SU-DHL-6 (cell line): ENCODE data around the gene WTAP.

Experiments
- H2AFZ ChIP-seq: fragments of 200-600 bp; sonication (generic); 2 replicates; pipeline ENCODE4 v1.6.1; 2014; ENCODE audit warnings: low read depth, mild to moderate bottlenecking, moderate library complexity, mixed read lengths, antibody characterized with exemption, low read length; ENCODE audit not compliant: severe bottlenecking
- H3F3A ChIP-seq: fragments of 200-600 bp; shearing (Covaris generic); 2 replicates; pipeline ENCODE4 v1.6.0; 2016; ENCODE audit warnings: antibody characterized with exemption, mild to moderate bottlenecking; ENCODE audit not compliant: insufficient read depth
- H3K27ac ChIP-seq: fragments of 200-600 bp; sonication (generic); 2 replicates; pipeline ENCODE4 v1.5.1; 2016; ENCODE audit warnings: low read depth, mild to moderate bottlenecking, low read length, moderate library complexity, mixed read lengths
- H3K27me3 ChIP-seq: fragments of 200-600 bp; sonication (generic), shearing (Covaris generic); 2 replicates; pipeline ENCODE4 v1.6.0; 2014; ENCODE audit warnings: mild to moderate bottlenecking, low read length
- H3K36me3 ChIP-seq: fragments of 200-600 bp; sonication (generic); 2 replicates; pipeline ENCODE4 v1.6.1; 2014; ENCODE audit warnings: mild to moderate bottlenecking, low read length, mixed read lengths
- H3K4me2 ChIP-seq: fragments of 300-600, 200-600 bp; shearing (Covaris generic), sonication (generic); 2 replicates; pipeline ENCODE4 v1.6.0; 2014; ENCODE audit warnings: low read length, low read depth, mild to moderate bottlenecking; ENCODE audit not compliant: poor library complexity, severe bottlenecking
- H3K4me3 ChIP-seq: fragments of 200-600 bp; sonication (generic); 2 replicates; pipeline ENCODE4 v1.5.1; 2014; ENCODE audit warnings: antibody characterized with exemption, low read length, mild to moderate bottlenecking, mixed read lengths; ENCODE audit not compliant: insufficient read depth, poor library complexity, severe bottlenecking
- H3K79me2 ChIP-seq: fragments of 200-600 bp; sonication (generic); 2 replicates; pipeline ENCODE4 v1.6.1; 2014; ENCODE audit warnings: mild to moderate bottlenecking, low read length, moderate library complexity; ENCODE audit not compliant: insufficient read depth
- H3K9ac ChIP-seq: fragments of 200-600 bp; sonication (generic); 2 replicates; pipeline ENCODE4 v1.7.0; 2014; ENCODE audit warnings: mild to moderate bottlenecking, low read length
- H3K9me2 ChIP-seq: fragments of 200-600 bp; sonication (generic); replicated peaks from 2 replicates; pipeline ENCODE4 v1.6.1; 2014; ENCODE audit warnings: low read length; ENCODE audit not compliant: insufficient read depth
- H3K9me3 ChIP-seq: fragments of 200-600 bp; sonication (generic); 2 replicates; pipeline ENCODE4 v1.6.1; 2014; ENCODE audit warnings: low read length, mixed read lengths; ENCODE audit not compliant: insufficient read depth
- H4K20me1 ChIP-seq: fragments of 200-600 bp; sonication (generic); 2 replicates; pipeline ENCODE4 v1.6.1; 2014; ENCODE audit warnings: low read depth, mild to moderate bottlenecking, antibody characterized with exemption, low read length, moderate library complexity, mixed read lengths
- EZH2phosphoT487 ChIP-seq: fragments of 200-600 bp; sonication (generic), shearing (Covaris generic); conservative IDR thresholded peaks from 2 replicates; pipeline ENCODE4 v1.6.1; 2018; ENCODE audit warnings: mild to moderate bottlenecking, antibody characterized with exemption, low read length, moderate library complexity, mixed read lengths
- TF ChIP-seq, protein P1 (sequence below): fragments of 200-600 bp; sonication (generic); IDR thresholded peaks from one replicate; pipeline ENCODE4 v1.5.1; 2017; ENCODE audit warnings: antibody characterized with exemption, mild to moderate bottlenecking, low read length, moderate library complexity; ENCODE audit not compliant: insufficient read depth, poor library complexity, severe bottlenecking

The WTAP gene

DNA sequence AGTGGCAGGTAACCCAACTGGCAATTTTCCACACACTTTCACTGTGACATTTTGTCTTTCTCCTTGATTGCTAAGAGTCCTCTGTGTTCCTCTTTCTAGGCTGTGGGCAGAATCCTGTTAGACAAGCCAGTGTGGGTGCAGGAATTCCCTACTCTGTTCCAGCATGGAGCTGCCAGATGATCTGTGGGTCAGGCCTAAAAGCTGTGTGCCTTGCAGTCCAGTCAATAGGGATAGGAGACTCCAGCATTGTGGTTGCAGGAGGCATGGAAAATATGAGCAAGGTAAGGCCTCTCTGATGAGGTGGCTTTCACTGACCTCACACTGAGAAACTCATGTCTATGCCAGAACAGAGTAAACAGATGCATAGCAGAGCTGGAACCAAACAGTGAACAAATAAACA, 39.6 kb downstream of the WTAP start:
- TF ChIP-seq, protein P1, sequence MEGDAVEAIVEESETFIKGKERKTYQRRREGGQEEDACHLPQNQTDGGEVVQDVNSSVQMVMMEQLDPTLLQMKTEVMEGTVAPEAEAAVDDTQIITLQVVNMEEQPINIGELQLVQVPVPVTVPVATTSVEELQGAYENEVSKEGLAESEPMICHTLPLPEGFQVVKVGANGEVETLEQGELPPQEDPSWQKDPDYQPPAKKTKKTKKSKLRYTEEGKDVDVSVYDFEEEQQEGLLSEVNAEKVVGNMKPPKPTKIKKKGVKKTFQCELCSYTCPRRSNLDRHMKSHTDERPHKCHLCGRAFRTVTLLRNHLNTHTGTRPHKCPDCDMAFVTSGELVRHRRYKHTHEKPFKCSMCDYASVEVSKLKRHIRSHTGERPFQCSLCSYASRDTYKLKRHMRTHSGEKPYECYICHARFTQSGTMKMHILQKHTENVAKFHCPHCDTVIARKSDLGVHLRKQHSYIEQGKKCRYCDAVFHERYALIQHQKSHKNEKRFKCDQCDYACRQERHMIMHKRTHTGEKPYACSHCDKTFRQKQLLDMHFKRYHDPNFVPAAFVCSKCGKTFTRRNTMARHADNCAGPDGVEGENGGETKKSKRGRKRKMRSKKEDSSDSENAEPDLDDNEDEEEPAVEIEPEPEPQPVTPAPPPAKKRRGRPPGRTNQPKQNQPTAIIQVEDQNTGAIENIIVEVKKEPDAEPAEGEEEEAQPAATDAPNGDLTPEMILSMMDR = no peak
- TF ChIP-seq EZH2phosphoT487 = no peak
- Histone ChIP-seq H3K27me3 (no peaks in the 10 kb centered on the region), H3K27ac (no peak overlapping the region), H3K9me3 (no peaks in the 10 kb centered on the region), H3K79me2 (peaks cover 15% of the 10 kb centered on the region; the same call in 1 of the 2 replicates), H3K4me3 (no peak overlapping the region), H3F3A (no peaks in the 10 kb centered on the region), H3K36me3 (peaks cover 57% of the 10 kb centered on the region), H3K9me2 (no peaks in the 10 kb centered on the region), H3K4me2 (no peak overlapping the region), H4K20me1 (no peaks in the 10 kb centered on the region), H2AFZ (no peak overlapping the region), H3K9ac (no peak overlapping the region)

DNA sequence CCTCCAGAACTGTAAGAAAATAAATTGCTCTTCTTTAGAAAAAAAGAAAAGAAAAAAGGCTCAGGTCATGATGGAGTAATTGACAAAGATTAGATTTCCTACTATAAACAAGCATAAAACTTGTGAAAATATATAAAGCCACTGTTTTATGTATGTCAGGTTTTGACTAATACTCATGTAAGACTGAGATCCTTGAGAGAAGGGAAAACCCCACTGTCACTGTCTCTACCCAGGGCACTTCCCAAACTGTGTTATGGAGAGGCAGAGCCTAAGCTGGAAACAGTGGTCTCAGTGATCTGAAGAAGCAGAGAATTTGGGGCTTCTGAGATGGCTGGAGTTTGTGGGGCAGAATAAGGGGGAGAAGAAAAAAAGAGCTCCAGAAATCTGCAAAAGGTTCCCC, 42.2 kb downstream of the WTAP start:
- no peak for TF ChIP-seq EZH2phosphoT487
- TF ChIP-seq, protein P1 = no peak
- H3K4me3 ChIP-seq = no peak overlapping the region

DNA sequence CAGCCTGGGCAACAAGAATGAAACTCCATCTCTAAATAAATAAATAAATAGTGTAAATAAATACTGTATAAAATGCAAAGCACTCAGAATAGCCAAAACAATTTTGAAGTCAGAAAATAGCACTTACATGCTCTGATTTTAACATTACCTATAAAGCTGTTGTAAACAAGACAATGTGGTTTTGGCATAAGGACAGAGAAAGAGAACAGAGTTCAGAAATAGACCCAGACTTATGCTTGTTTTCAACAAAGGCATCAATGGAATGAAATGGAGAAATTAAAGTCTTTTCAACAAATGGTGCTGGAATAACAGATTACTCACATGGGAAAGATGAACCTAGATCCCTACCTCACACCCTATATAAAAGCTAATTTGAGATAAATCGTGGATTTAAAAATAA, 44.9 kb downstream of the WTAP start:
- Histone ChIP-seq H3K79me2 (no peaks in the 10 kb centered on the region), H2AFZ (no peak overlapping the region), H3F3A (peaks cover 25% of the 10 kb centered on the region), H3K9me2 (no peaks in the 10 kb centered on the region), H3K4me3 (no peak overlapping the region), H3K9me3 (no peaks in the 10 kb centered on the region), H3K27me3 (no peaks in the 10 kb centered on the region), H3K27ac (no peak overlapping the region), H3K9ac (no peak overlapping the region), H3K4me2 (no peak overlapping the region), H4K20me1 (no peaks in the 10 kb centered on the region), H3K36me3 (peaks cover 55% of the 10 kb centered on the region)
- TF ChIP-seq EZH2phosphoT487 = no peak
- TF ChIP-seq, protein P1 = no peak

More for the DNA sequence above, 42.2 kb downstream of the WTAP start:
- no peak overlapping the region for H3K4me2 ChIP-seq
- H3K27me3 ChIP-seq = no peaks in the 10 kb centered on the region
- peaks cover 5% of the 10 kb centered on the region; the same call in 1 of the 2 replicates for H3K79me2 ChIP-seq
- no peak overlapping the region for H3K27ac ChIP-seq
- H3K9me2 ChIP-seq = no peaks in the 10 kb centered on the region
- H4K20me1 ChIP-seq = no peaks in the 10 kb centered on the region
- H2AFZ ChIP-seq = no peak overlapping the region
- peaks cover 4% of the 10 kb centered on the region for H3F3A ChIP-seq
- H3K36me3 ChIP-seq = peaks cover 65% of the 10 kb centered on the region
- no peak overlapping the region for H3K9ac ChIP-seq
- no peaks in the 10 kb centered on the region for H3K9me3 ChIP-seq
